Gastroesophageal sphincter (tissue), 3 donors: ENCODE measurements around the gene CMC1.

Experiments
- CTCF ChIP-seq, 4 experiments: fragments of 200-600 bp in 2 of 4; fragments of 450-650 bp in 2 of 4; sonication (generic) in 1 of 4; IDR thresholded peaks; one replicate each; pipeline ENCODE4 v1.5.1; 2017 to 2019; ENCODE audit warnings: antibody characterized with exemption in 4 of 4, mild to moderate bottlenecking in 2 of 4, moderate library complexity in 2 of 4
- EP300 ChIP-seq: sonication (generic); formaldehyde crosslinking; IDR thresholded peaks from one replicate; pipeline ENCODE4 v1.6.1; 2017; ENCODE audit warnings: antibody characterized with exemption, mild to moderate bottlenecking
- POLR2A ChIP-seq, 2 donors: fragments of 450-650 bp; IDR thresholded peaks; one replicate each; pipeline ENCODE4 v1.6.1; 2017; ENCODE audit warnings: antibody characterized with exemption in 2 of 2, mild to moderate bottlenecking in 2 of 2, moderate library complexity in 1 of 2
- POLR2AphosphoS5 ChIP-seq: sonication (generic); formaldehyde crosslinking; IDR thresholded peaks from one replicate; pipeline ENCODE4 v1.6.1; 2017; ENCODE audit warnings: antibody characterized with exemption

GRCh38 chr3:28224430-28224829, 17.0 kb upstream of the CMC1 start:
- TF ChIP-seq CTCF (IDR thresholded peaks at IDR 0.05) = no peak
- TF ChIP-seq POLR2A (IDR thresholded peaks at IDR 0.05) = no peak
- no peak for TF ChIP-seq POLR2AphosphoS5
- TF ChIP-seq EP300 = no peak
